ENCODE results near the gene NPEPL1.

Gene NPEPL1

DNA sequence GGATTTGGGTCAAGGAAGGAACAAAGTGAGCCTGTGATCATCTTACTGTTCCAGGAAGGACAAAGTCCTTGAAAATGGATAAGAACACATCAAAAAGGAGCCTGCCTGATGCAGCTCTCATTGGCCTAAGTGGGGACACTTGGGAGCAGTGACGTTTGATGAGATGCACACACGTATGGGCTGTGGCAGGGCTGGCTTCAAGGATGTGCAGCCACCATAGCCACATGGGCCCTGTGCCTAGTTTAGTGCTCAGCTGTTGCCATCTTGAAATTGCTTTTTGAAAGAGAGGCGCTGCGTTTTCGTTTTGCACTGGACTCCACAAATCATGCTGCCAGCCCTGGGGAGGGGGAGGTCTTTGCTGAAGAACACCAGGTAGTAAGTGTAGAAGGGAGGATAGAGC, 6.6 kb upstream of the NPEPL1 start:
- no peak for DNase-seq

DNA sequence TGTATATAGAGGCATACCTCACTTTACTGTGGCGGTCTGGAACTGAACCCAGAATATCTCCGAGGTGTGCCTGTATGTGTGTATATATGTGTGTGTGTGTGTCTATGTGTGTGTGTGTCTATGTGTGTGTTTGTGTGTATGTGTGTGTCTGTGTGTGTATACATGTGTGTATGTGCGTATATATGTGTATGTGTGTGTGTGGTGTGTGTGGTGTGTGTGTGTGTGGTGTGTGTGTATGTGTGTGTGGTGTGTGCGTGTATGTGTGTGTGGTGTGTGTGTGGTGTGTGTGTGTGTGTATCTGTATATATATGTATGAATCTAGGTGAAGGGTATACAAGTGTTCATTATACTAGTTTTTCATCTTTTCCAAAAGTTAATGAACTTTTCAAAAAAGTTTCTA, 4.2 kb upstream of the NPEPL1 start:
- DNase-seq = no peak

DNA sequence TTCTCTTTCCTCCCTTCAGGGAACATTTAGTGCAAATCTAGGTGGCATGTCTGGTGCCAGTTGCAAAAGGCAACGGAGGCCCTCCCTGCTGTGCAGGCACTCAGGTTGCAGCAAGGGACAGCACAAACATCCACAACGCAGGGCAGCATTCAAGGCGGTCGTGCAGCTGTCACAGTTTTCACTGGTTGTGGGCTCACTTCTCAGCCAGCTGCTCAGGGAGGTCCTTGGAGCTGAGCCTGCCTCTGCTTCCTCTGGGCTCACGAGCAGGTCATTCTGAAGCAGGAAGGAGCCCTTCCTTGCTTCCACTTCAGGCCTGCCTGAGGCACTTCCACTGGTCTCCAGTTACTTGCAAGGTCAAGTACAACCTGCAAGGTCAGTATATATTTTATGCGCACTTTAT, 3.8 kb upstream of the NPEPL1 start:
- no peak for DNase-seq

DNA sequence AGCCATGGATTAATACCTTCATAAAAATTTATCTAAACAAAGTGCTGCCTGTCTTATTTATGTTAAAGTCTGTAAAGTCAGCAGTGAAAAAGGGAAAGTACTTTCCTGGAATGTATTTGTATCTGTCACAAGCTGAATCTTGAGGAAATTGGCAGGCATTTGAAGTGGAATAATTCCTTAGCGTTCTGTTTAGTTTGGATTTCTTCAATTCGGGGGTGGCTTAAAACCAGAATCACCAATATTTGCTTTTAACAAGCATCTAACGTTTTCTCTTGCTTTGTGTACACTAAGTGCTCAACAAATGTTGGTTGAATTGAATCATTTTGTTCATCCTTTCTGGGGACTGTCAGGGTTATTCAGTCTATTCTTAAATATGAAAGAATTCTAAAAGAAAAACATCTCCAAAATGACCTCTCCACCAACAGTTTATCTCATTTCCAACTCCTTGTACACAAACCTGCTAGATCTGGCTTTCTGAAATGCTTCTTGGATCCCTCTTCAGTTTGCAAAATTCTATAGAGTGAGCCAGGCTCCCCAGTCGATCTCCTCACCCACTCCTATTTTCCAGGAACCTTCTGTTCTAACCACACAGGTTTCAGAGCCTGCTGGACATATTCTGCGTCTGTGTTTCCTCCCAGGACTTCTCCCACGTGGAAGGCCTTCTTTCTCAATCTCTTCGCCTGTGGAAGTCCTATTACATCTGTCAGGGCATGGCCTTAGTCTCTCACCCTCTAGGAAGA, 2.0 kb upstream of the NPEPL1 start:
- DNase-seq = no peak

DNA sequence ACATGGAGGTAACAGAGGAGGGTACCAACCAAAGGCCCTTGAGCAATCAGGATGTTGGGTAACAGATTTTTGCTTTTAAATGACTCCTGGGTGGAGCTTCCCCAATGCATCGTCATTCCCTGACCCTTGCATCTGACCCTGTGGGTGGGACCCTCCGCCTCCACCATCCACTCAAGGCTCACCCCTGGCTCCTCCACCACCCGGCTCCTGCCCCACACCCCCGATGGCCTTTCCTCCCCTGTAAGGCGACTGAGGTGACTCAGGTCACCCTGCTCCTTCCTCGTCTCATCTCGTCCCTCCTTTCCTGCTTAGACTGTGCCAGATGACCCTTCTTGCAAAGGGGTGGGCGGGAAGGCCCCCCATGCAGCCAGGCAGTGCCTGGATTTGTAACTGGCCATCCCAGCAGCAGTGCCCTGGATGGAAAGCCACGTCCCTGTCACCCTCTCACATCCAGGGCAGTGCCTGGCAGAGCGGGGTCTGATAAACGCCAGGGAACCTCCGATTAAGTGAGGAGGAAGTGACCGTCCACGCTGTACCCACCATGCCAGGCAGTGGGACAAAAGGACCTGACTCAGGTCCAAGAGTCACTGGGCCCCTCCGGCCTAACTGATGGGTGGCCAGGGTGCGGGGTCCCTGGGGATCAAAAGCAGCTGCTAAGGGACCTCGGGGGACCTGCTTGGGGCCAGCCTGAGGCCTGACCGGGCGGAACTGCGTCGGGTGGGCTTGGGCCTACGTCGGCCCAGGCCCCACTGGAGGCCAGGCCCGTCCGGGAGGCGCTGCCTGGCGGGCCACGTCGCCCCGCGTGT, 624 bp upstream of the NPEPL1 start:
- DNase-seq = no peak

DNA sequence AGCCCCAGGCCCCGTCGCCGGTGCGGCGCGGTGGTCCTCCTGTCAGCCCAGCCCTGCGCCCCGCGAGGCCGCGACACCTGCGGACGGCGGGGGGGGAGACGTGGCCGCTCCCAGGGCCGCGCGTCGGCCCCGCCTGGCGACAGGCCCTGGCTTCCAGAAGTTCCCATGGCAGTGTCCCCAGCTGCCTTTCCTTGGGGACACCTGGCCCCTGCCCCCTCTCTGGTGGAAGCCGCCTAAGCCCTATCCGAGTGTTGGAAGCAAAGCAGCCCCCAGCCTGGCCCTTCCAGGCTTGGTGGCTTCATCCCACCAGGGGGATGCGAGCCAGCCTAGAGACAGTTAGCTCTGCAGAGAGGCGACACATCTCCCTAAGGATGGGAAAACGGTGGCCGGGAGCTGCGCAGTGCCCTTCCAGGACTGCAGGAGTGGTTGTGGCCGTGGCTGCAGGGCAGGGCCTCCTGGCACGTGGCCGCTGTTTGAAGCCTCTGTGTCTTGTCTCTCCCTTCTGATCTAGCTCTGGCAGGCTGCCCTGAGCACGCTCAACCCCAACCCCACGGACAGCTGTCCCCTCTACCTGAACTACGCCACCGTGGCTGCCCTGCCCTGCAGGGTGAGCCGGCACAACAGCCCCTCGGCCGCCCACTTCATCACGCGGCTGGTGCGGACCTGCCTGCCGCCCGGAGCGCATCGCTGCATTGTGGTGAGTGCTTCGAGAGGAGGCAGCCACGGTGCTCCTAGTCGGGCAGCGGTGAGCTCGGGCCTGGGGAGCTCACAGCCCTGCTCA, 816 bp downstream of the NPEPL1 start:
- peak; percentile 12 for DNase-seq

DNA sequence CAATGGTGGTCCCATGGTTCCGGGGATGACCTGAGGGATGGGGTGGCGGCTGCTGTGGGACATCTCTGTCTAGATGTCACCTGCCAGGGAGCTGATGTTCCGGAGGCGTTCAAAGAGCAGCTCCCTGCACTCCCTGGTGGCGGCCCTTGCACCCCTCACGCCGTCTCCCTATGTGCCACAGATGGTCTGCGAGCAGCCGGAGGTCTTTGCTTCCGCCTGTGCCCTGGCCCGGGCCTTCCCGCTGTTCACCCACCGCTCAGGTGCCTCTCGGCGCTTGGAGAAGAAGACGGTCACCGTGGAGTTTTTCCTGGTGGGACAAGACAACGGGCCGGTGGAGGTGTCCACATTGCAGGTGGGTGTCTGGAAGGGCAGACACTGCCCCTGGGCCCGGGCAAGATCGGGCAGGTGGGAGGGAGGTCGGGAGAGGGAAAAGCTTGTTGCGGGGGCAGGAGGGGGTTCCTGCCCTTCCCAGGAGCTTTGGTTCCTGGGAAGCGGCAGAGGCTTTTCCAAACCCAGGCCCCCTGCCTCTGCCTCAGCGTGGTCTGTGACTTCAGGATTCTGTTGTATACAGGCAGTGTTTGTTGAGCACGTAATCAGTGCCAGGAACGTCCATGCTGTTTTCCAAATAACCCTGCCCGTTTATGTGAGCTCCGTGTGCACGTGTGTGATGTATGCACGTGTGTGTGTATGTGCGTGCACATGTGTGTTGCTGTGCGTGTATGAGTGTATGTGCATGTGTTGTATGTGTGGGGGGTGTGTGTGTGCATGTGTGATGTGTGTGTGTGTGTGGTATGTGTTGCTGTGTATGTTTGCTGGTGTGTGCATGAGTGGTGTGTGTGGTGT, 1.9 kb downstream of the NPEPL1 start:
- DNase-seq = no peak

DNA sequence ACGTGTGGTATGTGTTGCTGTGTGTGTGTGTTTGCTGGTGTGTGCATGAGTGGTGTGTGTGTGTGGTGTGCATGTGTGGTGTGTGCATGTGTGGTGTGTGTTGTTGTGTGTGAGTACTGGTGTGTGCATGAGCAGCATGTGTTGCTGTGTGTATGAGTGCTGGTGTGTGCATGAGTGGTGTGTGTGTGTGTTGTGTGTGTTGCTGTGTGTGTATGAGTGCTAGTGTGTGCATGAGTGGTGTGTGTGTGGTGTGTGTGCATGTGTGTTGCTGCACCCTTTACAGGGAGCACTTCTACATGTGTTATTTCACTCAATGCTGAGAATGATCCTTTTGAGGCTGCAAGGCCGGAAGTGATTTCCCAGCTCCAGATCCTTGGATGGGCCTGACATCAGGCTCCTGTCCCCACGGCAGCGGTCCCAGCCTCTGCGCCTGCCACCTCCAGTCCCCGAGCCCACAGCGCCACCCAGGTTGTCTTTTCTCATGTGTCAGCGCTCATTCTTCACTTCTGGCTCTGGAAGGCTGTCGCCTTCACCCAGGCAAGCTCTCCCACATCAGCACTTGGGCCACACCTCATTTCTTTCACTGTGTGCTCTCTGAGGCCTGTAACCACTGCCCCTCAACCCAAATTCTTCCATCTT, 2.6 kb downstream of the NPEPL1 start:
- no peak for DNase-seq

DNA sequence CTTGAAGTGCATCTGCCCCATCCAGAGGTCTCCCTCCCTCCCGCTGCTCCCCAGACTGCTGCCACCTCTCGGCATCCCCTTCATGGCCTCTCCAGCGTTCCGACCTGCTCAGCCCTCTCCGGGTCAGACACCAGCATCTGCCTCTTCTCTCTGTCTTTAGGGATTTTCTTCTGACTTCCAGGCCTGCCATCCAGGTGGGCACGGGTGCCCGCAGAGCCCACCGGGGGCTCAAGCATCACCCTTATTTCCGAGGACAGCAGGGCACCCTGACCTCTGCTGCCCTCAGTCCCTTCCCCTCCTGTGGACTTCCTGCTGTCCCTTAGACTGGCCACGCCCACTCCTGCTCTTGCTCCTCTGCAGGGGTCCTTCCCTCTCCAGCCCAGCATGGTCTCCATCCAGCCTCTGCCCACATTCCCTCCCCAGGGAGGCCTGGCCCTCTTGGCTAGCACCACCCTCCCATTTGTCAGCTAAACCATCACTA, 3.3 kb downstream of the NPEPL1 start:
- DNase-seq = no peak

DNA sequence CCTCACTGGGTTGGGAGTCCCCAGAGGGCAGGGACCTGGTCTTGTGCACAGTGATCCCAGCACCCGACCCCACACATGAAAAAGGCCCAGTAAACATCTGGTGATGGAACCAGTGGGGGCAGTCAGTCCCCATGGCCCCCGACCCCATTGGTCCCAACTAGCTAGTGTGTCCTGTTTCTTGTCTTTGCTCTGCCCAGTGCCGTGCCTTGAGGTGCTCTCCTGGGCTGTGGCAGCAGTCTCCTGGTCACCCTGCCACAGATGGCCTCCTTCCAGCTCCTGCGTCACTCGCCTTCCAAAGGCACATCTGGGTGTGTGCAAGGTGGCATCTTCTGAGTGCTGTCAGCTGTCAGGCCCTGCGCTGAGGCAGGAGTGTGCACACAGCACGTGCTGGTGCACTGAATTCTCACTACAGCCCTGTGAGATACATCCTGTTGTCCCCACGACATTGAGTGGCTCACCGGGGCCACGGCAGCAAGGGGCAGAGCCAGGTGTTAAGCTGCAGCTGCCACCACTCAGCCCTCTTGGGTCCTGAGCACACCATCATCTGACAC, 3.9 kb downstream of the NPEPL1 start:
- no peak for DNase-seq

DNA sequence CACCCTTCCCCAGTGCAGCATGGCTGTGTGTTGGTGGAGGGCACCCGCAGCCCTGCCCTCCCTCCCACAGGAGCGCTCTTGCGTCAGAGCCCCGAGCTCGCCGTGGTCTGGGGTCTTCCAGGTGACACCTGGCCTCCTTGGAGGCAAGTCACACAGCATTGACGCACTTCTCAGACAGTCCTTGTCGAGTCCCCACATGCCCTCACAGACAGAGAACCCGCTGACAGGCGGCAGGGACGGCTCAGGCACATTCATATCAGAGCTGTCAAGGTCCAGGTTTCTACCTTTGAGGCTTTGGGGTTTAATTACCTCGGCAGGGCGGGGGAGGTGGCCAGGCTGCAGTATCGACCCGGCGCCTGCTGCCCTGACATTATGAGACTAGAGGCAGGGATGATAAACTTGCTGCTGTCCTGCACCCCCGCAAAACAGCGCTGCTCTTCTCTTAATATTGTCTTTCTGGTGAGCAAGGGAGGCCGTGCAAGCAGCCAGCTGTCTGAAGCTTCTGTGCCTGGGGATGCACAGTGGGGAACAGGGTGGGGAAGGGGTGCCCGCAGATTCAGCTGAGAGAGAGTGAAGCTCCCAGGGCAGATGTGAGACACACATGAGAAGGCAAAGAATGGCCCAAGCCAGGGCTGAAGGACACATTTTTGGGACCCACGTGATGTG, 4.7 kb downstream of the NPEPL1 start:
- DNase-seq = no peak

DNA sequence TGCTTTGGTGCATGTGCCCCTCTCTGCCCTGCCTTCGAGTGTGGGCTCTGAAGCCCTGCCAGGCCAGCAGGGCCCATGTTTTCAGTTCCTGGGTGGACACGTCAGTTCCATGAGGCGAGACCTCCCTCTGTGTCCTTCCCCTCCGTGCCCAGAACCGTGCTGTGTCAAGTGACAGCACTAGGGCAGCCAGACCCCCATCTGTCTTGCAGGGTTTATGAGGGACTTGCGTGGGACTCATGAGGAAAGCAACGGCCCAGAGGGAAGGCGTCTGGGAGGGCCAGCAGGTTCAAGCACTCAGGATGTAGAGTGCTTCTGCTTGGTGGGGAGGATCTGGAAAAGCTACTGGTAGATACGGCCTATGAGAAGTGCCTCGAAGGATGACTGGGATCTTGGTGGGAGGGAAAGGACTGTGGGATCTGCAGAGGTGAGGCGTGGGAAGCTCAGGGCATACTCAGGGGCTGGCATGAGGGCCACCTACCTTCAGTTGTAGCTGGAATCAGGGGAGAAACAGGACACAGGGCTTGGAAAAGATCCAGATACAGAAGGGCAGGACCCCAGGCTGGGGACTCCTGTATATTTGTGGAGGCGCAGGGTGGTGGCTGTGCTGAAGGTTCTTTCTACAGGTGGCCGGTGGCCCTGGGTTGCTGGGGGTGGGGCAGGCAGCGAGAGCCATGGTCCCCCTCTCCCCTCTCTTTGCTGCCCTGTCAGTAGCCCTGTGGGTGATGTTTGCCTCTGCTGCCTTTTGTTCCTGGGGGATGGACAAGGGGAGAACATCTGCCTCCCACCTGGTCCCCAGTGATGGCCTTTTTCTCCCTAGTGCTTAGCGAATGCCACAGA, 5.5 kb downstream of the NPEPL1 start:
- no peak for DNase-seq

DNA sequence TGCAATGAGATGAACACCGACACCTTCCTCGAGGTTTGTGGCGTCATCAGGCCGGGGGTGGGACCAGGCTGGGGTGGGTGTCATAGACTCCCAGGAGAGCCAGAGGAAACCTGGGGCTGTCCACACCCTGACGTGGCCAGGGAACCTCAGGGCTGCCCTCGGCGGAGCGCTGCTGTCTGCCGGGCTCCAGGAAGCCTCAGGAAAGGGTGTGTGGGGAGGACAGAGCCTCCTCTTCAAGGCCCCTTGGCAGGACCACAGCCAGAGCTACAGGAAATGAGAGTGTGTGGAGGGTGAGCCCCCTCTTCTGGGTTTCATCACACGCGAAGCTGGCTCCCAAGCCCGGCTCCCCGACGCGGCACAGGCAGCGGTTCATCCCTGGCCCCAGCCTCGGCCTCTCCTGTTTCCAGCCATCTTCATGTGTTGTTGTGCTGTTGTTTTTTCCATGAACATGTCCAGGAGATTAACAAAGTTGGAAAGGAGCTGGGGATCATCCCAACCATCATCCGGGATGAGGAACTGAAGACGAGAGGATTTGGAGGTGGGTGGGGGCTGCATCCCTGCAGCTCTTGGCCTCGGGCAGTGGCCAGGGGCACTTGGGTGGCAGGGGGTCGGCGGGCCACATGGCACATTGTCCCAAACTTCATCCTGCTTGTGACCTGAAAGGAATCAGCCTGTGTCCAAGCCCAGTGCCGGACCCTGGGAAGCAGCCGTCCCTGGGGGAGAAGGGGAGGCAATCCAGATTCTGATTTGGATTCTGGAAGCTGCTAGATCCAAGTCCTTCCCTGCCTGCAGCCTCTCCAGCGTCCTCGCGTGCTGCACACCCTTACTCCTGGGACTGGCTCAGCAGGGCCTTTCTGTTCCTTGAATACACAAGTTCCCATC, 6.4 kb downstream of the NPEPL1 start:
- no peak for DNase-seq

DNA sequence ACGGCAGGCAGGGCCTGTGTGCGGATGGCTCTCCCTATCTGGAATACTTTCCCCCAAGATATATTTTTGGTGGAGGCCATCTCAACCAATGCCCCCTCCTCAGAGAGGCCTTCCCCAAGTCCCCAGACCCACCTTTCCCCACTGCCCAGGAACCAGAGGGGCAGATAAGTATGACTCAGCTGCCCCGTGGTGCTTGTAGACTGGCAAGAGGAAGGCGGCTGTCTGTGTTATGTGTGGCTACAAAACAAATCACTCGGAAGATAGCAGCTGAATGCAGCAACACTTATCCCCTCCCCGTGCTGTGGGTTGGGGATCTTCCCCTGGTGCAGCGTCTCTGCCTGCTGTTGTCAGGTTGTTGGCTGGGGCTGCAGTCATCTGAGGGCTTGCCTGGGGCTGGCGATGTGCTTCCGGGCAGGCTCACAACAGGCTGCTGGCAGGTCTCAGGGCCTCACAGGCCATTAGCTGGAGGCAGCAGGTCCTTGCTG, 7.1 kb downstream of the NPEPL1 start:
- no peak for DNase-seq

DNA sequence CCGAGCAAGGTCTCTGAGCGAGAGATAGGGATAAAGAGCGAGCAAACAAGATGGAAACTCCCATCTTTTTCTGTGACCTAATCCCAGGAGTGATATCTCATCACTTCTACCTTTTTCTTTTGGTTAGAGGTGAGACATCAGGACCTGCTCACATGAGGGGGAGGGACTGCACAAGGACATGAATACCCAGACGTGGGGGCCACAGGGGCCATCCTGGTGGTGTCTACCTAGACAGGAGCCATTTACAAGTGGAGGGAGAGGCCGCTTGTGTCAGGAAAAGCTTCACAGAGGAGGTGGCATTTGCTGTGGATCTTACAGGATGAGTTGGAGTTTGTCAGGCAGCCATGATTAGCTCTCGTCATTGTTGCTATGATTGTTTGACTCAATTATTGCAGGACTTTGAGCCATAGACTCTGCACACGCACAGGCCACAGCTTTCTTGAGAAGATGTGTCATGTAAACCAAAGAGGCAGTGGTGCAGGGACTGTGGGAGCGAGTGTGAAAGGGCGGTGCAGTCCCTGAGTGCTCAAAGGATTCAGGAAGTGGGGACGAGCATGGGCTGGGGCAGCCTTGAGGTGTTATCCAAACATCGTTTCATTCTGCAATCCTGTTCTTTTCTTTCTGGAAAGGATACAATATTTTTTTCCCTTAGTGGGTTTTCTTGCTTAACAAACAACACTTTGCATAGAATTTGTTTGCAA, 7.7 kb downstream of the NPEPL1 start:
- DNase-seq = peak; percentile 28

DNA sequence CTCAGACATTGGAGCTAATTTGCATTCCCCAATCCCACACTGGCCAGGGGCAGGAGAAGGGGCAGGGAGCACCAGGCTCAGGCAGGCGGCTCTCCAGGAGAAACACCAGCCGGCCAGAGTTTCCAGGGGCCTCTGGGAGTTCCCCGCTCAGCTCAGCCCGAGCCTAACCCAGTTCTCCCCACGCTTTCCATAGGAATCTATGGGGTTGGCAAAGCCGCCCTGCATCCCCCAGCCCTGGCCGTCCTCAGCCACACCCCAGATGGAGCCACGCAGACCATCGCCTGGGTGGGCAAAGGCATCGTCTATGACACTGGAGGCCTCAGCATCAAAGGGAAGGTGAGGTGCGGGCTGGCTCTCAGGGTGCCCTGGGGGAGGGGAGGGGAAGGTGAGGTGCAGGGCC, 8.2 kb downstream of the NPEPL1 start:
- no peak for DNase-seq

DNA sequence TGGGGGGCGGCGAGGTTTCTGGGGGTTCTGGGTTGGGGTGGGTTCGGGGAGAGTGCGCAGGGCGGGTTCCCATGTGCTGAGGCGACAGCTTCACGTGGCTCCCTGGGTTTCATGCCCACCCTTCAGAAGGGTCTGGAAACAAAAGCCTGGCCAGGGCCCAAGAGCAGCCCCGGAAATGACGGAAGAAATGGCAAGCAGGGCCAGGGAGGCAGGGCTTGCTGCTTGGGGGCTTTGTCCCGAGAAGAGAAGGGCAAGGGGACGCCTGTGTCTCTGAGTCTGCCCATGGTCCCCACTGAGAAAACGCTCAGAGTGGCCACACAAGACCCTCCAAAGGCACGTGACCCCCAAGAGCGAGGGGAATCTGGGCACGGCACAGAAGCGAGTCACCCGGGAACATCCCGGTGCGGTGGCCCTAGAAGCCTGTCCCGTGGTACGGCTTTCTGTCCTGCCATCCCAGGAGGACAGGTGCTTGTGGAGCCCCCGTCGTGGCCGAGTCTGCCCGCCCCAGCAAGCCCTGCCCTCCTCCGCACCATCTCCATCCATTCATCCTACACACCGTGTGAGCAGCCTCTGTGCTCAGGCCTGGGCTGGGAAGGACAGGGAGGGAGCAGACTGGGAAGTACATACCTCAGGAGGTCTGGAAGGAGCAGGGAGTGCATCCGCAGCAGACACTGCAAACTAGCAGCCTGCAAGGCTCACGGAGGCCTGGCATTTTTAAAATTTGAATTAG, 9.0 kb downstream of the NPEPL1 start:
- DNase-seq = no peak

DNA sequence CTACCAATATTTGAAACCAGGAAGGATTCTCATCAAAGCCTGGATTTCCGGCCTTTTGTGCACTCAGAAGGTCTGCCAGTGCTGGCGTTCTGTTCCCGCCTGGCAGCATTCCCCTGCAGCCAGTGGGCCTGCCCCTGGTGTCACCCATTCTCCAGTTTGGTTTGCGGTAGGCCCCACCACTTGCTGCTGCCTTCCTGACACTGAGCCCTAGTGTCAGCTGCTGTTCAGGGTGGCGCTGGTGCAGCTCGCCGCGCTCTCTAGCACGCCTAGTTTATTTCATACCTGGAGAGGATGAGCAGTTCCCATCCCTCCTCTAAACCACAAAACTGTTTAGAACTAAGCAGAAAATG, 9.5 kb downstream of the NPEPL1 start:
- DNase-seq = no peak

Measured in activated CD4-positive, alpha-beta T cell treated with anti-CD3 and anti-CD28 coated beads, Interleukin-10, Interleukin-2, amounts not matched to agents 100 ng/mL and 50 ng/mL, durations not matched to agents 16 hours and 8 hours (primary cell).